WTC11 (cell line): ENCODE results near the gene SARDH. TPM values are rescaled to one million over a fixed set of nuclear protein-coding genes. Genes with fewer than 3 reads are reported as not detected.

Source experiments
- ATAC-seq: fragments of 200-7000 bp; cut with Tn5 transposase; 2 replicates; pipeline ENCODE4 v1.10.0; 2021; ENCODE audit warnings: mild to moderate bottlenecking, moderate library complexity
- CTCF ChIA-PET: fragments of 300-600 bp; sonication (Branson Sonifier 250); formaldehyde crosslinking; loops from one replicate; lab custom pipeline; 2021; ENCODE audit warnings: antibody characterized with exemption; lab: Charles Lee
- POLR2A ChIA-PET: fragments of 350-600 bp; sonication (Branson Sonifier 250); formaldehyde crosslinking; loops from one replicate; lab custom pipeline; 2021; ENCODE audit warnings: antibody characterized with exemption; lab: Charles Lee
- DNase-seq: peaks from one replicate; pipeline ENCODE4 v3.0.0; 2021; ENCODE audit warnings: low spot score
- H3K27ac Mint-ChIP-seq: 2 replicates; pipeline ENCODE4 v1.8.0; 2021; ENCODE audit warnings: mixed read lengths
- H3K27me3 Mint-ChIP-seq: 2 replicates; pipeline ENCODE4 v1.8.0; 2021; ENCODE audit warnings: low read depth, mild to moderate bottlenecking, moderate library complexity, mixed read lengths
- H3K36me3 Mint-ChIP-seq: 2 replicates; pipeline ENCODE4 v1.8.0; 2021; ENCODE audit warnings: mixed read lengths
- H3K4me1 Mint-ChIP-seq: 2 replicates; pipeline ENCODE4 v1.8.0; 2022; ENCODE audit warnings: mixed read lengths
- H3K4me3 Mint-ChIP-seq: 2 replicates; pipeline ENCODE4 v1.8.0; 2021; ENCODE audit warnings: mild to moderate bottlenecking, moderate library complexity, mixed read lengths
- H3K9me3 Mint-ChIP-seq: 2 replicates; pipeline ENCODE4 v1.8.0; 2021; ENCODE audit warnings: mixed read lengths
- CREB1 ChIP-seq: sonication (generic); formaldehyde crosslinking; IDR thresholded peaks from 2 replicates; pipeline ENCODE4 v1.8.0; 2023; ENCODE audit warnings: mild to moderate bottlenecking, missing genetic modification reagents
- CREM ChIP-seq: sonication (generic); formaldehyde crosslinking; IDR thresholded peaks from 2 replicates; pipeline ENCODE4 v1.8.1; 2022; ENCODE audit warnings: mild to moderate bottlenecking, missing genetic modification reagents, moderate library complexity
- ELF4 ChIP-seq: sonication (generic); formaldehyde crosslinking; IDR thresholded peaks from 2 replicates; pipeline ENCODE4 v1.8.1; 2022; ENCODE audit warnings: low read depth, mild to moderate bottlenecking, moderate library complexity, missing genetic modification reagents
- FOXK1 ChIP-seq: sonication (generic); formaldehyde crosslinking; IDR thresholded peaks from 2 replicates; pipeline ENCODE4 v1.8.0; 2022; ENCODE audit warnings: mild to moderate bottlenecking, moderate library complexity, missing genetic modification reagents
- IRF2 ChIP-seq: sonication (generic); formaldehyde crosslinking; IDR thresholded peaks from 2 replicates; pipeline ENCODE4 v1.8.0; 2022; ENCODE audit warnings: low read depth, missing genetic modification reagents, borderline replicate concordance
- NR3C1 ChIP-seq: sonication (generic); formaldehyde crosslinking; conservative IDR thresholded peaks from 2 replicates; pipeline ENCODE4 v1.8.1; 2023; ENCODE audit warnings: low read depth, mild to moderate bottlenecking, missing genetic modification reagents
- TP53 ChIP-seq: sonication (generic); formaldehyde crosslinking; IDR thresholded peaks from 2 replicates; pipeline ENCODE4 v1.8.1; 2023; ENCODE audit warnings: mild to moderate bottlenecking, missing genetic modification reagents
- ZNF232 ChIP-seq: sonication (generic); formaldehyde crosslinking; IDR thresholded peaks from 2 replicates; pipeline ENCODE4 v1.8.0; 2022; ENCODE audit warnings: mild to moderate bottlenecking, missing genetic modification reagents
- ZNF396 ChIP-seq: fragments of 250-450 bp; sonication (Bioruptor Pico); IDR thresholded peaks from 2 replicates; pipeline ENCODE4 v1.8.0; 2021; ENCODE audit warnings: mild to moderate bottlenecking, moderate library complexity, borderline replicate concordance
- ZNF671 ChIP-seq: fragments of 250-450 bp; sonication (Bioruptor Pico); IDR thresholded peaks from 2 replicates; pipeline ENCODE4 v1.8.0; 2021; ENCODE audit warnings: mild to moderate bottlenecking
- total RNA-seq: library from RNA; stranded (reverse); gene quantifications from 3 replicates; pipeline ENCODE4 v1.2.3, GENCODE V29; 2021
- TF ChIP-seq, protein P1 (sequence below): sonication (generic); formaldehyde crosslinking; IDR thresholded peaks from 2 replicates; pipeline ENCODE4 v1.8.0; 2023; ENCODE audit warnings: missing genetic modification reagents, mild to moderate bottlenecking, borderline replicate concordance
- TF ChIP-seq, protein P2 (sequence below): sonication (generic); formaldehyde crosslinking; IDR thresholded peaks from 2 replicates; pipeline ENCODE4 v1.8.1; 2022; ENCODE audit warnings: mild to moderate bottlenecking, missing genetic modification reagents, moderate library complexity, borderline replicate concordance
- TF ChIP-seq, protein P3 (sequence below): sonication (generic); formaldehyde crosslinking; IDR thresholded peaks from 2 replicates; pipeline ENCODE4 v1.8.1; 2023; ENCODE audit warnings: mild to moderate bottlenecking, missing genetic modification reagents, borderline replicate concordance
- TF ChIP-seq, protein P4 (sequence below): fragments of 200-600 bp; IDR thresholded peaks from 2 replicates; pipeline ENCODE4 v1.8.0; 2022; ENCODE audit warnings: antibody characterized with exemption
- TF ChIP-seq, protein P5 (sequence below): fragments of 250-450 bp; sonication (Bioruptor Pico); conservative IDR thresholded peaks from 2 replicates; pipeline ENCODE4 v1.9.0; 2021; ENCODE audit warnings: mild to moderate bottlenecking
- TF ChIP-seq, protein P6 (sequence below): sonication (generic); formaldehyde crosslinking; IDR thresholded peaks from 2 replicates; pipeline ENCODE4 v1.8.0; 2022; ENCODE audit warnings: missing genetic modification reagents

The SARDH gene
- total RNA-seq, 1 experiment from 2014 or later: 8.5 TPM

DNA sequence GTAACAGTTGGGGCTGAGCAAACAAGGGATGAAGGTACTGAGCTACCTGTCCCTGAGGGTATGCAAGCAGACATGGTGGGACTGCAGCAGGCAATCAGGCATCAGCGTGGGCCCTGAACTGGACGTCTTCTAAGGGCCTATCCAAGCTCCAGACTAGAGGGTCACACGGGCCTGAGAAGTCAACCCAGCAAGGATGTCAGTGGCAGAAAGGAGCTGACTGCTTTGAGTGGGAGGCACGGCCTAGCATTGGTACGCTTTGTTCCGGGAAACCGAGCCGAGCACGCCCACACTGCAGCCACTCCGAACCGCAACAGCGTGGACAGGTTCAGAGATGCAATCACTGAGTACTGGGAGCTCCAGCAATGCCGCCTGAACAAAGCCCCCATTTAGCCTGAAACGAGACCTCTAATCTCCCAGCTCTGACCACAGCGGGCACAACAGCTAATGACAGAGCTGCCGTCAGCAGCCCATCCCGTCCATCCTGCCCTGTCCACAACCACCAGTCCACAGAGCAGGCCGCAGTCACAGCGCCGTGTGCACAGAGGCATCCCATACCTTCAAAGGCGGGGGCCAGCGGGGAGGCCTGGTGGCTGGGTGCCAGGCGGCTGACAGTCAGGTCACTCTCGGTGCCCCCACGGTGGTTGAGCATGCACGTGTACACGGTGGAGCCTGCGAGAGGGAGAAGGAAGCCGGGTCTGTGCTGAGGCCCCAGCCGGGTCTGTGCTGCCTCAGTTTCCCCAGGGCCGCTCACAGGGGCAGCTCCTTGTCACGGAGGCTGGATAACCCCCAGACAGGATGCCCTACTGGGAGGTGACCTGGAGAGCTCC lies 44.2 kb downstream of the SARDH start (continued):
- TF ChIP-seq, protein P1, sequence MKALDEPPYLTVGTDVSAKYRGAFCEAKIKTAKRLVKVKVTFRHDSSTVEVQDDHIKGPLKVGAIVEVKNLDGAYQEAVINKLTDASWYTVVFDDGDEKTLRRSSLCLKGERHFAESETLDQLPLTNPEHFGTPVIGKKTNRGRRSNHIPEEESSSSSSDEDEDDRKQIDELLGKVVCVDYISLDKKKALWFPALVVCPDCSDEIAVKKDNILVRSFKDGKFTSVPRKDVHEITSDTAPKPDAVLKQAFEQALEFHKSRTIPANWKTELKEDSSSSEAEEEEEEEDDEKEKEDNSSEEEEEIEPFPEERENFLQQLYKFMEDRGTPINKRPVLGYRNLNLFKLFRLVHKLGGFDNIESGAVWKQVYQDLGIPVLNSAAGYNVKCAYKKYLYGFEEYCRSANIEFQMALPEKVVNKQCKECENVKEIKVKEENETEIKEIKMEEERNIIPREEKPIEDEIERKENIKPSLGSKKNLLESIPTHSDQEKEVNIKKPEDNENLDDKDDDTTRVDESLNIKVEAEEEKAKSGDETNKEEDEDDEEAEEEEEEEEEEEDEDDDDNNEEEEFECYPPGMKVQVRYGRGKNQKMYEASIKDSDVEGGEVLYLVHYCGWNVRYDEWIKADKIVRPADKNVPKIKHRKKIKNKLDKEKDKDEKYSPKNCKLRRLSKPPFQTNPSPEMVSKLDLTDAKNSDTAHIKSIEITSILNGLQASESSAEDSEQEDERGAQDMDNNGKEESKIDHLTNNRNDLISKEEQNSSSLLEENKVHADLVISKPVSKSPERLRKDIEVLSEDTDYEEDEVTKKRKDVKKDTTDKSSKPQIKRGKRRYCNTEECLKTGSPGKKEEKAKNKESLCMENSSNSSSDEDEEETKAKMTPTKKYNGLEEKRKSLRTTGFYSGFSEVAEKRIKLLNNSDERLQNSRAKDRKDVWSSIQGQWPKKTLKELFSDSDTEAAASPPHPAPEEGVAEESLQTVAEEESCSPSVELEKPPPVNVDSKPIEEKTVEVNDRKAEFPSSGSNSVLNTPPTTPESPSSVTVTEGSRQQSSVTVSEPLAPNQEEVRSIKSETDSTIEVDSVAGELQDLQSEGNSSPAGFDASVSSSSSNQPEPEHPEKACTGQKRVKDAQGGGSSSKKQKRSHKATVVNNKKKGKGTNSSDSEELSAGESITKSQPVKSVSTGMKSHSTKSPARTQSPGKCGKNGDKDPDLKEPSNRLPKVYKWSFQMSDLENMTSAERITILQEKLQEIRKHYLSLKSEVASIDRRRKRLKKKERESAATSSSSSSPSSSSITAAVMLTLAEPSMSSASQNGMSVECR (CRISPR knock-in tag): no peak
- TF ChIP-seq ZNF396 (no peak), ZNF671 (CRISPR knock-in tag) (no peak), TP53 (CRISPR knock-in tag) (no peak), CREM (no peak), NR3C1 (CRISPR knock-in tag) (no peak), ZNF232 (CRISPR knock-in tag) (no peak), CREB1 (CRISPR knock-in tag) (no peak)
- TF ChIP-seq, protein P2, sequence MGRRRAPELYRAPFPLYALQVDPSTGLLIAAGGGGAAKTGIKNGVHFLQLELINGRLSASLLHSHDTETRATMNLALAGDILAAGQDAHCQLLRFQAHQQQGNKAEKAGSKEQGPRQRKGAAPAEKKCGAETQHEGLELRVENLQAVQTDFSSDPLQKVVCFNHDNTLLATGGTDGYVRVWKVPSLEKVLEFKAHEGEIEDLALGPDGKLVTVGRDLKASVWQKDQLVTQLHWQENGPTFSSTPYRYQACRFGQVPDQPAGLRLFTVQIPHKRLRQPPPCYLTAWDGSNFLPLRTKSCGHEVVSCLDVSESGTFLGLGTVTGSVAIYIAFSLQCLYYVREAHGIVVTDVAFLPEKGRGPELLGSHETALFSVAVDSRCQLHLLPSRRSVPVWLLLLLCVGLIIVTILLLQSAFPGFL: no peak
- TF ChIP-seq, protein P3, sequence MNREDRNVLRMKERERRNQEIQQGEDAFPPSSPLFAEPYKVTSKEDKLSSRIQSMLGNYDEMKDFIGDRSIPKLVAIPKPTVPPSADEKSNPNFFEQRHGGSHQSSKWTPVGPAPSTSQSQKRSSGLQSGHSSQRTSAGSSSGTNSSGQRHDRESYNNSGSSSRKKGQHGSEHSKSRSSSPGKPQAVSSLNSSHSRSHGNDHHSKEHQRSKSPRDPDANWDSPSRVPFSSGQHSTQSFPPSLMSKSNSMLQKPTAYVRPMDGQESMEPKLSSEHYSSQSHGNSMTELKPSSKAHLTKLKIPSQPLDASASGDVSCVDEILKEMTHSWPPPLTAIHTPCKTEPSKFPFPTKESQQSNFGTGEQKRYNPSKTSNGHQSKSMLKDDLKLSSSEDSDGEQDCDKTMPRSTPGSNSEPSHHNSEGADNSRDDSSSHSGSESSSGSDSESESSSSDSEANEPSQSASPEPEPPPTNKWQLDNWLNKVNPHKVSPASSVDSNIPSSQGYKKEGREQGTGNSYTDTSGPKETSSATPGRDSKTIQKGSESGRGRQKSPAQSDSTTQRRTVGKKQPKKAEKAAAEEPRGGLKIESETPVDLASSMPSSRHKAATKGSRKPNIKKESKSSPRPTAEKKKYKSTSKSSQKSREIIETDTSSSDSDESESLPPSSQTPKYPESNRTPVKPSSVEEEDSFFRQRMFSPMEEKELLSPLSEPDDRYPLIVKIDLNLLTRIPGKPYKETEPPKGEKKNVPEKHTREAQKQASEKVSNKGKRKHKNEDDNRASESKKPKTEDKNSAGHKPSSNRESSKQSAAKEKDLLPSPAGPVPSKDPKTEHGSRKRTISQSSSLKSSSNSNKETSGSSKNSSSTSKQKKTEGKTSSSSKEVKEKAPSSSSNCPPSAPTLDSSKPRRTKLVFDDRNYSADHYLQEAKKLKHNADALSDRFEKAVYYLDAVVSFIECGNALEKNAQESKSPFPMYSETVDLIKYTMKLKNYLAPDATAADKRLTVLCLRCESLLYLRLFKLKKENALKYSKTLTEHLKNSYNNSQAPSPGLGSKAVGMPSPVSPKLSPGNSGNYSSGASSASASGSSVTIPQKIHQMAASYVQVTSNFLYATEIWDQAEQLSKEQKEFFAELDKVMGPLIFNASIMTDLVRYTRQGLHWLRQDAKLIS (CRISPR knock-in tag): no peak
- TF ChIP-seq, protein P4, sequence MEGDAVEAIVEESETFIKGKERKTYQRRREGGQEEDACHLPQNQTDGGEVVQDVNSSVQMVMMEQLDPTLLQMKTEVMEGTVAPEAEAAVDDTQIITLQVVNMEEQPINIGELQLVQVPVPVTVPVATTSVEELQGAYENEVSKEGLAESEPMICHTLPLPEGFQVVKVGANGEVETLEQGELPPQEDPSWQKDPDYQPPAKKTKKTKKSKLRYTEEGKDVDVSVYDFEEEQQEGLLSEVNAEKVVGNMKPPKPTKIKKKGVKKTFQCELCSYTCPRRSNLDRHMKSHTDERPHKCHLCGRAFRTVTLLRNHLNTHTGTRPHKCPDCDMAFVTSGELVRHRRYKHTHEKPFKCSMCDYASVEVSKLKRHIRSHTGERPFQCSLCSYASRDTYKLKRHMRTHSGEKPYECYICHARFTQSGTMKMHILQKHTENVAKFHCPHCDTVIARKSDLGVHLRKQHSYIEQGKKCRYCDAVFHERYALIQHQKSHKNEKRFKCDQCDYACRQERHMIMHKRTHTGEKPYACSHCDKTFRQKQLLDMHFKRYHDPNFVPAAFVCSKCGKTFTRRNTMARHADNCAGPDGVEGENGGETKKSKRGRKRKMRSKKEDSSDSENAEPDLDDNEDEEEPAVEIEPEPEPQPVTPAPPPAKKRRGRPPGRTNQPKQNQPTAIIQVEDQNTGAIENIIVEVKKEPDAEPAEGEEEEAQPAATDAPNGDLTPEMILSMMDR: no peak

DNA sequence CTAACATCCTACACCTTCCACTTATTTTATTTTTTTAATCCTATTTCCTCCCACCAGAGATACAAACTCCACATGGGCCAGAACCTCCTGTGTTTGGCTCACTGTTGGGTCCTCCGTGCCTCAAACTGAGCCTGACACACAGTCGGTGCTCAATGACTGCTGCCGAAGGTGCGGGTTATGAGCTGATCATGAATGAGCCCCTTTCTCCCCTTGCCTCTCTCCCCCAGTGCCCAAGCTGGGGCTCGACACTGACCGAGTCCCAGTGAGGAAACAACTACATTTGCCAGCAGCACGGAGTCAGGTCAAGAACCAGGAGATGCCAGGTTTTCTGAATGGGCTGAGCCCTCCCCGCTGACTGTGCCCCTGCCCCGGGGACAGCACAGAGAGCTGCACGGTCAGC lies 45.0 kb downstream of the SARDH start:
- Mint-ChIP-seq H3K9me3 (no peaks in the 10 kb centered on the region), H3K4me1 (no peaks in the 10 kb centered on the region), H3K27me3 (no peaks in the 10 kb centered on the region), H3K4me3 (no peak overlapping the region), H3K36me3 (no peaks in the 10 kb centered on the region), H3K27ac (no peak overlapping the region; the same call in 1 of the 2 replicates)
- CTCF ChIA-PET: interaction anchor here (1.3 kb wide), 1 partner anchor 50 kb away, joined by 3 read pairs; no protein-coding TSS in a partner anchor
- TF ChIP-seq, protein P5, sequence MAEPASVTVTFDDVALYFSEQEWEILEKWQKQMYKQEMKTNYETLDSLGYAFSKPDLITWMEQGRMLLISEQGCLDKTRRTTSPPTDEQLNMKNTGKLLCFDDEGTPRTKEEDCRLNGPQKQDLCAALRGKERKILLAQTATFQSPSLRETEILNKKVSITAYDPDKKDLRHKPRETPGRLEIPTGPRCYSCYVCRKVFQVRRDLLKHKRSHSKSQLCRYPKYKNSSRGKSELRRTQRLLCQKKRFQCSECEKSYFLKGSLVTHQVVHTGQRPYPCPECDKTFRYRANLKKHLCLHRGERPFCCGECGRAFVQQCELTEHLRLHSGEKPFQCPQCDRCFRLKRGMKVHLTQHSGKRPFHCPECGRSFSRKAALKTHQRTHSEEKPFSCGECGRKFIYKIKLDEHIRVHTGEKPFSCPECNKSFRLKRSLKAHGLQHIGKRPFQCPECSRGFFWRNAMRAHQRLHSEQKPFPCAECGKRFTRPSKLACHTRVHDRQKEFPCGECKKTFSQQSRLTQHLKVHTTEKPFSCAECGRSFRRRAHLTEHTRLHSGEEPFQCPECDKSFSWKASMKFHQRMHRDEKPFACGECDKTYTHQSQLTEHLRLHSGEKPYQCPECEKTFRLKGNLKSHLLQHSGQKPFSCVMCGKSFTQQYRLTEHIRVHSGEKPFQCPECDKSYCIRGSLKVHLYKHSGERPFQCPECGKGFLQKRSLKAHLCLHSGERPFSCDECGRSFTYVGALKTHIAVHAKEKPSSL: no peak
- TF ChIP-seq NR3C1 (CRISPR knock-in tag): no peak
- TF ChIP-seq FOXK1: no peak
- no peak for TF ChIP-seq IRF2
- TF ChIP-seq, protein P6, sequence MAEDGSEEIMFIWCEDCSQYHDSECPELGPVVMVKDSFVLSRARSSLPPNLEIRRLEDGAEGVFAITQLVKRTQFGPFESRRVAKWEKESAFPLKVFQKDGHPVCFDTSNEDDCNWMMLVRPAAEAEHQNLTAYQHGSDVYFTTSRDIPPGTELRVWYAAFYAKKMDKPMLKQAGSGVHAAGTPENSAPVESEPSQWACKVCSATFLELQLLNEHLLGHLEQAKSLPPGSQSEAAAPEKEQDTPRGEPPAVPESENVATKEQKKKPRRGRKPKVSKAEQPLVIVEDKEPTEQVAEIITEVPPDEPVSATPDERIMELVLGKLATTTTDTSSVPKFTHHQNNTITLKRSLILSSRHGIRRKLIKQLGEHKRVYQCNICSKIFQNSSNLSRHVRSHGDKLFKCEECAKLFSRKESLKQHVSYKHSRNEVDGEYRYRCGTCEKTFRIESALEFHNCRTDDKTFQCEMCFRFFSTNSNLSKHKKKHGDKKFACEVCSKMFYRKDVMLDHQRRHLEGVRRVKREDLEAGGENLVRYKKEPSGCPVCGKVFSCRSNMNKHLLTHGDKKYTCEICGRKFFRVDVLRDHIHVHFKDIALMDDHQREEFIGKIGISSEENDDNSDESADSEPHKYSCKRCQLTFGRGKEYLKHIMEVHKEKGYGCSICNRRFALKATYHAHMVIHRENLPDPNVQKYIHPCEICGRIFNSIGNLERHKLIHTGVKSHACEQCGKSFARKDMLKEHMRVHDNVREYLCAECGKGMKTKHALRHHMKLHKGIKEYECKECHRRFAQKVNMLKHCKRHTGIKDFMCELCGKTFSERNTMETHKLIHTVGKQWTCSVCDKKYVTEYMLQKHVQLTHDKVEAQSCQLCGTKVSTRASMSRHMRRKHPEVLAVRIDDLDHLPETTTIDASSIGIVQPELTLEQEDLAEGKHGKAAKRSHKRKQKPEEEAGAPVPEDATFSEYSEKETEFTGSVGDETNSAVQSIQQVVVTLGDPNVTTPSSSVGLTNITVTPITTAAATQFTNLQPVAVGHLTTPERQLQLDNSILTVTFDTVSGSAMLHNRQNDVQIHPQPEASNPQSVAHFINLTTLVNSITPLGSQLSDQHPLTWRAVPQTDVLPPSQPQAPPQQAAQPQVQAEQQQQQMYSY (CRISPR knock-in tag): no peak
- no peak for TF ChIP-seq ELF4 (CRISPR knock-in tag)
- DNase-seq: no peak
- POLR2A ChIA-PET: no interaction called here
- no peak for ATAC-seq
